Fibroblast of lung (primary cell): ENCODE measurements around the gene PLEKHA1. TPM values are rescaled to one million over a fixed set of nuclear protein-coding genes. Genes with fewer than 3 reads are reported as not detected.

Experiments used
- DNase-seq, 2 donors: peaks; one replicate each; pipeline versions ENCODE4 v3.0.0 to v3.0.0-alpha.2; 2010; ENCODE audit warnings: low read depth in 2 of 2
- H2AFZ ChIP-seq: 2 replicates; pipeline ENCODE4 v1.5.1; 2012; ENCODE audit warnings: low read length, control low read depth, inconsistent platforms
- H3K27ac ChIP-seq: 2 replicates; pipeline ENCODE4 v1.5.1; 2011; ENCODE audit warnings: low read length, control low read depth; ENCODE audit not compliant: insufficient read depth
- H3K27me3 ChIP-seq: 2 replicates; pipeline ENCODE4 v1.5.1; 2011; ENCODE audit warnings: mild to moderate bottlenecking, low read length; ENCODE audit not compliant: control insufficient read depth, insufficient read depth
- H3K36me3 ChIP-seq: 2 replicates; pipeline ENCODE4 v1.5.1; 2011; ENCODE audit warnings: low read length; ENCODE audit not compliant: control insufficient read depth, insufficient read depth
- H3K4me1 ChIP-seq: 2 replicates; pipeline ENCODE4 v1.5.1; 2011; ENCODE audit warnings: low read length; ENCODE audit not compliant: control insufficient read depth, insufficient read depth; ENCODE audit errors: extremely low read depth
- H3K4me2 ChIP-seq: 2 replicates; pipeline ENCODE4 v1.5.1; 2011; ENCODE audit warnings: low read length, control low read depth; ENCODE audit not compliant: insufficient read depth; ENCODE audit errors: extremely low read depth
- H3K4me3 ChIP-seq, 4 experiments: fragments of 200-600 bp in 1 of 4; sonication (generic) in 1 of 4; replicated peaks in 1 of 4; 2 replicates each; pipeline ENCODE4 v1.5.1; 2011 to 2016; ENCODE audit warnings: low read length in 4 of 4, low read depth in 3 of 4, mild to moderate bottlenecking in 3 of 4, control low read depth in 2 of 4, inconsistent platforms in 1 of 4, mixed read lengths in 1 of 4; ENCODE audit not compliant: insufficient read depth in 1 of 4; ENCODE audit errors: control extremely low read depth in 1 of 4
- H3K79me2 ChIP-seq: 2 replicates; pipeline ENCODE4 v1.5.1; 2012; ENCODE audit warnings: mild to moderate bottlenecking, low read length, inconsistent platforms; ENCODE audit not compliant: control insufficient read depth, insufficient read depth
- H3K9ac ChIP-seq: 2 replicates; pipeline ENCODE4 v1.5.1; 2011; ENCODE audit warnings: mild to moderate bottlenecking, low read length, control low read depth; ENCODE audit not compliant: insufficient read depth
- H3K9me3 ChIP-seq: 2 replicates; pipeline ENCODE4 v1.5.1; 2012; ENCODE audit warnings: low read depth, low read length; ENCODE audit not compliant: control insufficient read depth, insufficient read depth
- H4K20me1 ChIP-seq: 2 replicates; pipeline ENCODE4 v1.5.1; 2011; ENCODE audit warnings: low read length; ENCODE audit not compliant: control insufficient read depth, insufficient read depth; ENCODE audit errors: extremely low read depth
- CTCF ChIP-seq, 2 donors: IDR thresholded peaks in 1 of 2; conservative IDR thresholded peaks in 1 of 2; 1 replicate in 1 of 2; 2 replicates in 1 of 2; pipeline ENCODE4 v1.5.1; 2011 to 2012; ENCODE audit warnings: low read length in 2 of 2, control low read depth in 1 of 2, inconsistent platforms in 1 of 2, low read depth in 1 of 2, mild to moderate bottlenecking in 1 of 2
- EZH2 ChIP-seq: IDR thresholded peaks from 2 replicates; pipeline ENCODE4 v1.5.1; 2012; ENCODE audit warnings: low read length, control low read depth, mild to moderate bottlenecking; ENCODE audit errors: missing control alignments
- polyA plus RNA-seq, 2 donors: library from polyadenylated mRNA; depleted of rRNA in 1 of 2; stranded (reverse) in 1 of 2; unstranded in 1 of 2; fragments of >200 nt; gene quantifications; 2 replicates each; pipeline ENCODE4 v1.2.1, GENCODE V29; 2011 to 2012; ENCODE audit warnings: missing spikeins in 1 of 2
- total RNA-seq: library from RNA; depleted of rRNA; stranded (reverse); fragments of >200 nt; gene quantifications from 2 replicates; pipeline ENCODE4 v1.2.1, GENCODE V29; 2014

The PLEKHA1 gene
- total and polyA plus RNA-seq, 2 donors (not counting 1 experiment from before 2014, with no cell fraction given) = 14.4 to 37.9 TPM

GRCh38 chr10:122362621-122363020 is 11.9 kb upstream of the PLEKHA1 start:
- H3K4me1 ChIP-seq = no peaks in the 10 kb centered on the region
- H4K20me1 ChIP-seq = no peaks in the 10 kb centered on the region
- DNase-seq = peak in 1 of 2 donors; percentile 69
- no peak overlapping the region for H2AFZ ChIP-seq
- no peaks in the 10 kb centered on the region for H3K9me3 ChIP-seq
- H3K36me3 ChIP-seq = no peaks in the 10 kb centered on the region
- H3K27me3 ChIP-seq = peaks cover 7% of the 10 kb centered on the region
- H3K4me2 ChIP-seq = no peak overlapping the region
- no peak for TF ChIP-seq CTCF (conservative IDR thresholded peaks at IDR 0.05 in 1 of 2, IDR thresholded peaks at IDR 0.05 in 1 of 2; ENCODE audit: low read depth in 1 of 2, low read length in 2 of 2)
- no peak for TF ChIP-seq EZH2
- no peak overlapping the region for H3K27ac ChIP-seq
- H3K4me3 ChIP-seq = no peak overlapping the region
- no peak overlapping the region for H3K9ac ChIP-seq
- H3K79me2 ChIP-seq = no peaks in the 10 kb centered on the region

DNA sequence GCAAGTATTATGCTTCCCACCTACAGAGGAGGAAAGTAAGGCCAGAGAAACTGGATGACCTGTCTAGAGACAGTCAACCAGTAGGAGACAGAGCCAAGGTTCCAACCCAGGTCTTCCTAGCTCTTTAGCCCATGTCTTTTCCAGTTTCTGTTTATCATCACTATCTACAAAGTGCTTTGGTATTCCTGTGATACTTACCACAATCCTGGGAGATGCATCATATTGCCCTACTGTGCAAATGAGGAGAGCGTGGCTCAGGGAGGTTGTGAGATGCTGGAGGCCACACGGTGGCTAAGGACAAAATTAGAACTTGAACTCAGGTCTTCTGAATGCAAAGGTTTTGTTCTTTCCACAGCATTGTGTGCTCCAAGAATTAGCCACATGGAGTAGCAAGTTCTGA is 11.2 kb upstream of the PLEKHA1 start:
- Histone ChIP-seq H3K9me3 (no peaks in the 10 kb centered on the region), H3K9ac (no peak overlapping the region)
- peak in 1 of 2 donors; percentile 22 for DNase-seq

DNA sequence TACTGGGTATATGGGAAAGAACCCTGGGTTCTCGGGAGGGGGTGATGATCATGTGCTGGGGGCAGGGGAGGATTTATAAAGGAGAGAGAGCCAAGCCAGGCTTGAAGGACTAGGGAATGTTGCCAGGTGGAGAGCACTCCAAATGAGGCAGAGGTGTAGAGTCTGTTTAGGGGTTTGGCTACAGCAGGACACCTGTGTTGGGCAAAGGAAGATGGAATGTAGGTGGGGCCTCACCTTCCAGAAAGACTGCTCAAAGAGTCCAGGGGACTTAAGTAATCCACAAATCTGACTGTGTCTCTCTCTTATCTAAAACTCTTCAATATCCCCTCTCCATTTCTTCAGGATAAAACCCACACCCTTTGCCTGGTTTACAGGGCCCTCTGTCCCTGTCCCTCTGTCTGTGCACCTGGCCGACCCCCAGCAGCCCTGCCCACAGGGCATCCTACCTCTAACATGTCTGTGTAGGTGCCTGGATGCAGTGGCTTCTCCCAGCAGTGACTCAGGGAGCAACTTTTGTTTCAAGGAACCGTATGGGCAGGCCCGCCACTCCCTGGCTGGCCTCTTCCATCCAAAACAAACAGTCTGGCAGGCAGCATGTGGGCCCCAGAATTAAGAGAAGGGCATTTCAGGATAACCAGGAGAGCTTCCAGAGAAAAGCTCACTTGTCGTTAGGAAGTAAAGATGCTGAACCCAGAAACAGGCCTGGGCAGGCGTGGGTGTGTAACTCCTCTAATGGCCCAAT is 10.6 kb upstream of the PLEKHA1 start:
- DNase-seq = peak in 1 of 2 donors; percentile 20
- Histone ChIP-seq H3K27ac (no peak overlapping the region), H3K79me2 (no peaks in the 10 kb centered on the region), H3K9ac (no peak overlapping the region), H3K4me1 (no peaks in the 10 kb centered on the region), H3K36me3 (no peaks in the 10 kb centered on the region), H3K9me3 (no peaks in the 10 kb centered on the region), H3K4me2 (no peak overlapping the region), H2AFZ (no peak overlapping the region), H3K27me3 (peaks cover 7% of the 10 kb centered on the region), H3K4me3 (no peak overlapping the region), H4K20me1 (no peaks in the 10 kb centered on the region)
- TF ChIP-seq EZH2 = no peak
- TF ChIP-seq CTCF (conservative IDR thresholded peaks at IDR 0.05 in 1 of 2, IDR thresholded peaks at IDR 0.05 in 1 of 2; ENCODE audit: low read depth in 1 of 2, low read length in 2 of 2) = no peak

More for the DNA sequence above, 11.2 kb upstream of the PLEKHA1 start:
- TF ChIP-seq CTCF (conservative IDR thresholded peaks at IDR 0.05 in 1 of 2, IDR thresholded peaks at IDR 0.05 in 1 of 2; ENCODE audit: low read depth in 1 of 2, low read length in 2 of 2) (no peak), EZH2 (no peak)
- Histone ChIP-seq H3K27me3 (peaks cover 7% of the 10 kb centered on the region), H3K4me3 (no peak overlapping the region), H3K4me1 (no peaks in the 10 kb centered on the region), H3K36me3 (no peaks in the 10 kb centered on the region), H3K79me2 (no peaks in the 10 kb centered on the region), H3K4me2 (no peak overlapping the region), H4K20me1 (no peaks in the 10 kb centered on the region), H3K27ac (no peak overlapping the region), H2AFZ (no peak overlapping the region)
